Esophagus muscularis mucosa (tissue), 4 donors: ENCODE measurements around the gene MAST4.

Experiments used
- CTCF ChIP-seq, 3 experiments: fragments of 200-600 bp in 2 of 3; fragments of 450-650 bp in 1 of 3; sonication (generic) in 2 of 3; IDR thresholded peaks; one replicate each; pipeline ENCODE4 v1.5.1; 2017 to 2019; ENCODE audit warnings: antibody characterized with exemption in 3 of 3, mild to moderate bottlenecking in 2 of 3, moderate library complexity in 1 of 3
- EP300 ChIP-seq: sonication (generic); formaldehyde crosslinking; IDR thresholded peaks from one replicate; pipeline ENCODE4 v1.6.1; 2017; ENCODE audit warnings: antibody characterized with exemption
- POLR2A ChIP-seq: fragments of 450-650 bp; IDR thresholded peaks from one replicate; pipeline ENCODE4 v1.6.1; 2017; ENCODE audit warnings: antibody characterized with exemption, moderate library complexity, mild to moderate bottlenecking, low read depth
- POLR2AphosphoS5 ChIP-seq, 2 donors: sonication (generic); formaldehyde crosslinking; IDR thresholded peaks; one replicate each; pipeline ENCODE4 v1.6.1; 2017; ENCODE audit warnings: antibody characterized with exemption in 2 of 2

DNA sequence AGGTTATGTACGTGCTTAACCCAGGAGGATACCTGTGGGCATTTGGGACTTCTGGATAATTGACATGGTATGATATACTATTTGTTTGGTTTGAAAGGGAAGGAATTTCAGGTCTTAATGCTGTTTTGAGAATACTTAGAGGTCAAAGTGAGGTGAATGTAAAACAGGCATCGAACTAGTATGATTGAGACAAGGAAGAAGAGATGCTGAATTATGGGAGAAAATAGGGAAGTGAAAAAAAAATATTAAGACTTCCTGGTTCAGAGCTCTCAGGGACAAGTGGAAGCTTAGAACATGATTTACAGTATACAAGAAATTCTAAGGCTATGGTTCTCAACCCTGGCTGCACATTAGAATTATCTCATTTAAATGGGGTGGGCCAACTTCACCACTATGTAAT is 485.1 kb downstream of the MAST4 start:
- TF ChIP-seq EP300: no peak
- no peak for TF ChIP-seq CTCF (IDR thresholded peaks at IDR 0.05)
- TF ChIP-seq POLR2A: no peak
- no peak for TF ChIP-seq POLR2AphosphoS5 (IDR thresholded peaks at IDR 0.05)
